ENCODE results near the gene FAU. TPM values are rescaled to one million over a fixed set of nuclear protein-coding genes. Genes with fewer than 3 reads are reported as not detected.
"Not testable (repeated sequence)": the region's sequence is repeated elsewhere in the genome, so short reads cannot be mapped to it uniquely, and the experiment has no call there.

FAU gene
- polyA plus RNA-seq (ENCODE audit: insufficient read length), result 1,074 TPM

- peak; percentile 91 for DNase-seq (ENCODE audit: low read depth)
Observed at GRCh38 chr11:65121865-65122696, at the start of gene FAU, which contains the start of gene MRPL49. TSS of gene FAU (minus strand) at chr11:65122134. CDS start at chr11:65121813, 321 bp downstream. TSS of gene MRPL49 (plus strand) at chr11:65122321. CDS start at chr11:65122347, 26 bp downstream.

DNA sequence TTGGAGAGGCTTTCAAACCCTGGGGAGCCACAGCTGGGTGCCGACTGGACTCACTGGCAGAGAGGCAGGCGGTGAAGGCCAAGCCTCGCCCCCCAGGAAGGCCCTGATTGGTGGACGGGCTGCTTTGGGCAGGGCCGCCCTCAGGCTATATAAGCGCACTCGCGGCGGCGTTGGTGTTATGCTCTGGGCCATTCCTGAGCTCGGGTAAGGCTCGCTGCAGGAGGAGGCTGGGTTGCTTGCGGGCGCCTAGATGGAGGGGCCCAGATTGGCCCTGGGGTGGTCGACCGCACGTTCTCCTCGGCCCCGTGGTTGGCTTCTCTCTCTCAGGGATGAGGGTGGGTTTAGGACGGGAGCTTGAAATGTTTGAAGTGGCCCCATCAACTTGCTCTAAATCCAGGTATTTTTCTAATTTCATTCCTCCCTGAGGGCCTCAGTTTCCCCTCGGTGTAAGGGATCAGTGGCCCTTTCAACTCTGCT, 48.2 kb upstream of the FAU start, which contains the start of gene SPDYC:
Gene SPDYC (plus strand): TSS at position 176 of the 477 bp plus-strand sequence. CDS start 1,125 bp downstream, outside the sequence.
- DNase-seq (ENCODE audit: low read depth), result no peak

- DNase-seq (ENCODE audit: low read depth), result no peak
Observed at GRCh38 chr11:65169164-65169641, 47.3 kb upstream of the FAU start.

GRCh38 chr11:65167656-65168055, 45.7 kb upstream of the FAU start:
- no peak for DNase-seq (ENCODE audit: low read depth)

GRCh38 chr11:65166893-65167292, 45.0 kb upstream of the FAU start:
- no peak for DNase-seq (ENCODE audit: low read depth)

DNA sequence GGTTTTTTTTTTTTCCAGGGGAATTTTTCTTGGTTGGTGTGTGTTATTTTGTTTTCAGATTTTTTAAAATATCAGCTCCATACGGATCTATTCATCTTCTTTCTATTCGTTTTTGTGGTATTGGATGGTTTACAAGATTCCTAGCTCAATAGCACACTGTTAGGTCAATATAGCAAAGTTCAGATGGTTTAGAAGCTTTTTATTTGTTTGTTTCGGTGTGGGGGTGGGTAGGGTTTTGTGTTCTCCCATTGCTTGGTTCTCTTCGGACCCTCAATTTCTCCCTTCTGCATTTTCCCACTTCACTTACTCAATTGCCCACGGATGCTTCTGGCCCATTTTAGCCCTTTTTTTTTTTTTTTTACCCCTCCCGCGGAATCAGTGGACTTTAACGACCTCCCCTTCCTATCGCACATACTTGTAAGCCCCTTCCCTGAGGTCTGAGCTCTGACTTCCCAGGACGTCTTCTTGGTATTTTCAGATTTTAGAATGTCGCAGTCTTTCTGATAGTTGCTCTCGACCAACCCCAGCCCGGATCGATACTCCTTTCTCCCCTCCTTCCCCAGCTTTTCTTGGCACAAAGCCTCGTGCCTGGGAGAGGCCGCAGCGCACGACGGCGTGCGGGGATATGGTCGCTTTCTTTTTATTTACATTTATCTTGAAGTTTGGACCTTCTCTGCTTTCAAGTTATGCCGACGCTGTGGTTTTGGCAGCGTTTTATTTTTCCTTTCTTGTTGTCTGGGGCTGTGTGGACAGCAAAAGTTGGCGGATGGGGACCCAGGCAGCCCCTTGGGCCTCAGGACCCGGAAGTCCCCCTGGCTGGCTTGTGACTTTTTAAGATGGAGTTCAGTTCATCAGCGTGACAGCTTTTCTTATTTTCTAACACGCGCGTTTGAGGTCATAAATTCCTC, 43.7 kb upstream of the FAU start:
- no peak for DNase-seq (ENCODE audit: low read depth)

GRCh38 chr11:65163684-65164083, 41.8 kb upstream of the FAU start:
- DNase-seq (ENCODE audit: low read depth), result no peak

- DNase-seq (ENCODE audit: low read depth), result no peak
Observed at GRCh38 chr11:65160643-65161042, 38.7 kb upstream of the FAU start.

- DNase-seq (ENCODE audit: low read depth), result no peak
Observed at GRCh38 chr11:65159012-65159411, 37.1 kb upstream of the FAU start.

GRCh38 chr11:65157336-65157735, 35.4 kb upstream of the FAU start:
- no peak for DNase-seq (ENCODE audit: low read depth)

GRCh38 chr11:65156926-65157325, 35.0 kb upstream of the FAU start:
- DNase-seq (ENCODE audit: low read depth), result no peak

DNA sequence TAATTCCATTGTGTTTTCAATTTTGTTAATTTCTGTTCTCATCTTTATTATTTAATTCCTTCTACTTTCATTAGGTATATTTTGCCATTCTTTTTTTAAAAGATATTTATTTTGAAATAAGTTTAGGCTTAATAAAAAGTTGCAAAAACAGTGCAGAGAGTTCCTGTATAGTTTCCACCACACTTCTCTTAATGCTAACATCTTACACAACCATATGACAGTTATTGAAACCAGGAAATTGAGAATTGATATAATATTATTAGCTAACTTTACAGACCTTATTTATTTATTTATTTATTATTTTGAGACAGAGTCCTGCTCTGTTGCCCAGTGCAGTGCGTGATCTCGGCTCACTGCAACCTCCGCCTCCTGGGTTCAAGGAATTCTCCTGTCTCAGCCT, 34.3 kb upstream of the FAU start:
- no peak for DNase-seq (ENCODE audit: low read depth)

DNA sequence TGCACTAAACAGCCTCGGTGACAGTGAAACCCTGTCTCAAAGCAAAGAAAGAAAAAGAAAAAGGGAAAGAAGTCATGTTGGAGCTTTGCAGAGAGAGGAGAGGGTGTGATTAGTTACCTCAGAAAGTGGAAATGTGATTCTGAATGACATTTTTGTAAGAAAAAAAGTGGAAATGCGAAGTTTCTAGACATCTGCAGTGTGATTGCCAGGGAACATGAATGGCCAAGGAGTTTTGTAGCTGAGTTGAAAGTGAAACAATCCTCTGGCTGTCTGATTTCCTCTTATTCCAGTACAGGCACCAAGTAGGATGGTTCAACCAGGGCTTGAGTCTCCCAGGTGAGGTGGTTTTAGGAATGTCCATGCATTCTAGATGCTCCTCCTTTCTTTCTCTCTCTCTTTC, 30.2 kb upstream of the FAU start:
- DNase-seq (ENCODE audit: low read depth), result no peak

DNA sequence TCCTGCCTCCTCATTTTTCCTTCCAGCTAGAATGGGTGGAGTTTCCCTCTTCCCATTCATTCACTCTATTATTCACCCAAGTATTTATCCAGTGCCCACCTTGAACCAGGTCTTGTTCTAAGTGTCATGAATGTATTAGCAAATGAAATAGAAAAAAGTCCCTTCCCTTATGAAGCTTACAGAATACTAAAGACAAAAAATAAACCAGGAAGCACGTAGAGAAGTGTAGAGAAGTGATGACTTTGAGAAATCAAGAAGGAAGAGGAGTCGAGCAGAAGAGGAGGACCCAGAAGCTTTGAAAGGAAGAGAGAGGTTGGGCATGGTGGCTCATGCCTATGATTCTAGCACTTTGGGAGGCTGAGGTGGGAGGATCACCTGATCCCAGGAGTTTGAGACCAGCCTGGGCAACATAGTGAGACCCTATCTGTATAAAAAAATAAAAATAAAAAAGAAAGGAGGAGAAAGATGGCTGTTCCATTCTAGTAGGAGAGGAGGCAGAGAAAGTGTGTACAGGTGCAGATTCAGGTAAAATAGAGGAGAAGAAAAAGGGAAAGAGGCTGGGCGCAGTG, 29.5 kb upstream of the FAU start:
- DNase-seq (ENCODE audit: low read depth), result no peak

GRCh38 chr11:65150509-65151299, 28.8 kb upstream of the FAU start:
- no peak for DNase-seq (ENCODE audit: low read depth)

DNA sequence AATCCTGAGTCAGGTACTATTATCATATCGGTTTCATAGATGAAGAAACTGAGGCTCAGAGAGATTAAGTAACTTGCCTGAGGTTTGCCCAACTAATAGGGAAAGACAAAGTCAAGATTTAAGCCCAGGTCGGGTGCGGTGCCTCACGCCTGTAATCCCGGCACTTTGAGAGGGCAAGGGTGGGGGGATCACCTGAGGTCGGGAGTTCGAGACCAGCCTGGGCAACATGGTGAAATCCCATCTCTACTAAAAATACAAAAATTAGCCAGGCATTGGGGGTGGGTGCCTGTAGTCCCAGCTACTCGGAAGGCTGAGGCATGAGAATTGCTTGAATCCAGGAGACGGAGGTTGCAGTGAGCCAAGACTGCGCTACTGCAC, 28.2 kb upstream of the FAU start:
- DNase-seq (ENCODE audit: low read depth), result not testable (repeated sequence)

- no peak for DNase-seq (ENCODE audit: low read depth)
Observed at GRCh38 chr11:65148657-65149056, 26.7 kb upstream of the FAU start.

DNA sequence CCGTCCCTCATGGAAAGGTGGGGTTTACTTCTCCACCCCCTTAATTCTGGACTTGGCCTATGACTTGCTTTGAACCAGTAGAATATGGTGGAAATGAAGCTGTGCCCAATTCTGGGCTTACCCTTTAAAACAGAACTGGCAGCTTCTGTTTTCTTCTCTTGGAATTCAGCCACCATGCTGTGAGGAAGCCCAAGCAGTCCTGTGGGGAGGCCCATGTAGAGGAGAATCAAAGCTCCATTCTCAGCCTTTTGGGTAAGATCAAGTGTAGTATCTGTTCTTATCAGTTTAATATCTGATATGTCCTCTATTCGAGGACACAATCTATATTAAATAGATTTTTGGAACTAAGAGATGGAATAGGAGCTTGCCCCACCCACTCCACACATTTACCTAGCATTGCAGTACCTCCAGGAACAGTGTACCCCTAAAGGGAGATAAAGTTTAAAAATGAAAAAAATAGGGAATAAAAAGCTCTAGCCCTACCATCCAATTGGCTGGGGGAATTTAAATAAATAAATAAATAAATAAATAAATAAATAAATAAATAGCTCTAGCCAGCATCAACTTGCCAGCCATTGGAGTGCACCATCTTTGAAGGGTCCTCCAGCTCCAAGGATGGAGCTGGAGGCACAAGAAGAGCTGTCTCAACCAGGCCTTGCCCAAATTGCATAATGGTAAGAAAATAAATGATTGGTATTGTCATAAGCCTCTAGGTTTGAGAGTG, 25.6 kb upstream of the FAU start:
- DNase-seq (ENCODE audit: low read depth), result no peak

DNA sequence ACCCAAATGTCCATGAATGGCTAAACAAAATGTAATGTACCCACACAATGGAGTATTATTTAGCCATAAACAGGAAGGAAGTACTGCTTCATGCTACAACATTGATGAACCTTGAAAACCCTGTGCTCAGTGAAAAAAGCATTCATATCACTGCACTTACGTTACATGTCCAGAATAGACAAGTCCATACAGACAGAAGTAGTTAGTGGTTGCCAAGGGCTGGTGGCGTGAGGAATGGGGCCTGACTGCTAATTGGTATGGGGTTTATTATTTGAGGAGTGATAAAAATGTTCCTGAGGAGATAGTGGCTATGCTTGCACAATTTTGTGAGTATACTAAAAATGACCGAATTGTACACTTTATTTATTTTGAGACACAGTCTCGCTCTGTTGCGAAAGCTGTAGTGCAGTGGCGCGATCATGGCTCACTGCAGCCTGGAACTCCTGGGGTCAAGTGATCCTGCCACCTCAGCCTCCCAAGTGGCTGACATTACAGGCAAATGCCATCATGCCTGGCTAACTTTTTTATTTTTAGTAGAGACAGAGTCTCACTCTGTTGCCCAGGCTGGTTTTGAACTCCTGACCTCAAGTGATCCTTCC, 20.1 kb upstream of the FAU start:
- DNase-seq (ENCODE audit: low read depth), result no peak

Measured in forelimb muscle (tissue), 1 donor.